ENCODE results near the gene MPZL1.

DNA sequence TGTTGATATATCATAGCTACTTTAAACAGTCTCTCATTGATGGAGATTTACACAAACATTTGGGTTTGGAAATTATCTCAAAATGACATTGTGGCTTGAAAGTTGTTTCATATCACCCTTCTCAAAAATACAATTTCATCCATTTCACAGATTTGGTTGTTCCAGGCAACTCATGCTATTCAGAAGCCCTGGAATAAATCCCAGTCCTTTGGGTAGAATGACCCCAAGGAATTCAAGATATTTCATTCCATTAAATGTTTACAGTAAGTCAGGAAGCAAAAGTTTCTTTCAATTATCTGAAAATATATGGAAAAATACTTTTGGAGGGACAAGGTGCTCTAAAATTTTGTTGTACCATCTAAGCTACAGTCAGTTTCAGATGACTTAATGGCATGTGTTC, 27.1 kb downstream of the MPZL1 start:
- TF ChIP-seq, protein P1, sequence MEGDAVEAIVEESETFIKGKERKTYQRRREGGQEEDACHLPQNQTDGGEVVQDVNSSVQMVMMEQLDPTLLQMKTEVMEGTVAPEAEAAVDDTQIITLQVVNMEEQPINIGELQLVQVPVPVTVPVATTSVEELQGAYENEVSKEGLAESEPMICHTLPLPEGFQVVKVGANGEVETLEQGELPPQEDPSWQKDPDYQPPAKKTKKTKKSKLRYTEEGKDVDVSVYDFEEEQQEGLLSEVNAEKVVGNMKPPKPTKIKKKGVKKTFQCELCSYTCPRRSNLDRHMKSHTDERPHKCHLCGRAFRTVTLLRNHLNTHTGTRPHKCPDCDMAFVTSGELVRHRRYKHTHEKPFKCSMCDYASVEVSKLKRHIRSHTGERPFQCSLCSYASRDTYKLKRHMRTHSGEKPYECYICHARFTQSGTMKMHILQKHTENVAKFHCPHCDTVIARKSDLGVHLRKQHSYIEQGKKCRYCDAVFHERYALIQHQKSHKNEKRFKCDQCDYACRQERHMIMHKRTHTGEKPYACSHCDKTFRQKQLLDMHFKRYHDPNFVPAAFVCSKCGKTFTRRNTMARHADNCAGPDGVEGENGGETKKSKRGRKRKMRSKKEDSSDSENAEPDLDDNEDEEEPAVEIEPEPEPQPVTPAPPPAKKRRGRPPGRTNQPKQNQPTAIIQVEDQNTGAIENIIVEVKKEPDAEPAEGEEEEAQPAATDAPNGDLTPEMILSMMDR (IDR thresholded peaks at IDR 0.05), result no peak
- TF ChIP-seq POLR2A (IDR thresholded peaks at IDR 0.05), result no peak
- TF ChIP-seq EP300 (IDR thresholded peaks at IDR 0.05), result no peak

Measured in ovary (tissue), 3 donors.